ENCODE measurements around the gene CARS2.

DNA sequence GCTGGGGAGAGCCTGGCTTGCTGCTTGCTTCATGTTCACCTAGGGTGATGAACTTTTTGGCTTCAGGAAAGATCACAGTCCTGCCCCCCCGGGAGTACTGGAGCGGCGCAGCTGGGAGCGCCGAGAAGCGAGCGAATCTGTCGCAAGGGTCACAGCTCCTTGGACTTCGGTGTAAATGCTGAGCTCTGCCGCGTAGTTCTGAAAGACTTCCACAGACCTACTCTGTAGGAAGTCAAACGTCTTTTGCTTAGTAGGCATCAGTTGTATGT is 10.3 kb upstream of the CARS2 start:
- TF ChIP-seq, protein P1, sequence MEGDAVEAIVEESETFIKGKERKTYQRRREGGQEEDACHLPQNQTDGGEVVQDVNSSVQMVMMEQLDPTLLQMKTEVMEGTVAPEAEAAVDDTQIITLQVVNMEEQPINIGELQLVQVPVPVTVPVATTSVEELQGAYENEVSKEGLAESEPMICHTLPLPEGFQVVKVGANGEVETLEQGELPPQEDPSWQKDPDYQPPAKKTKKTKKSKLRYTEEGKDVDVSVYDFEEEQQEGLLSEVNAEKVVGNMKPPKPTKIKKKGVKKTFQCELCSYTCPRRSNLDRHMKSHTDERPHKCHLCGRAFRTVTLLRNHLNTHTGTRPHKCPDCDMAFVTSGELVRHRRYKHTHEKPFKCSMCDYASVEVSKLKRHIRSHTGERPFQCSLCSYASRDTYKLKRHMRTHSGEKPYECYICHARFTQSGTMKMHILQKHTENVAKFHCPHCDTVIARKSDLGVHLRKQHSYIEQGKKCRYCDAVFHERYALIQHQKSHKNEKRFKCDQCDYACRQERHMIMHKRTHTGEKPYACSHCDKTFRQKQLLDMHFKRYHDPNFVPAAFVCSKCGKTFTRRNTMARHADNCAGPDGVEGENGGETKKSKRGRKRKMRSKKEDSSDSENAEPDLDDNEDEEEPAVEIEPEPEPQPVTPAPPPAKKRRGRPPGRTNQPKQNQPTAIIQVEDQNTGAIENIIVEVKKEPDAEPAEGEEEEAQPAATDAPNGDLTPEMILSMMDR (tag by site-specific recombination; IDR thresholded peaks at IDR 0.05), result no peak
- TF ChIP-seq ZNF157 (tag by site-specific recombination; IDR thresholded peaks at IDR 0.05) (no peak), SP2 (tag by site-specific recombination; IDR thresholded peaks at IDR 0.05) (no peak), ZNF175 (tag by site-specific recombination; IDR thresholded peaks at IDR 0.05) (no peak), ZNF585B (tag by site-specific recombination; IDR thresholded peaks at IDR 0.05) (no peak), ZNF140 (tag by site-specific recombination; IDR thresholded peaks at IDR 0.05) (no peak), ZNF174 (tag by site-specific recombination; IDR thresholded peaks at IDR 0.05) (no peak)

Measured in HEK293 (cell line).